HuH-7 (cell line): ENCODE measurements around the gene NLE1.
"Not testable (repeated sequence)": the region's sequence is repeated elsewhere in the genome, so short reads cannot be mapped to it uniquely, and the experiment has no call there.

Experiments used
- DNase-seq: peaks from one replicate; pipeline ENCODE4 v3.0.0; 2011; ENCODE audit warnings: low spot score

Gene NLE1

GRCh38 chr17:35161281-35161761 is 19.2 kb upstream of the NLE1 start:
- no peak for DNase-seq

GRCh38 chr17:35160354-35161201 is 18.5 kb upstream of the NLE1 start:
- DNase-seq, result no peak

GRCh38 chr17:35159940-35160339 is 17.8 kb upstream of the NLE1 start:
- no peak for DNase-seq

- no peak for DNase-seq
Observed at GRCh38 chr17:35155246-35155645, 13.1 kb upstream of the NLE1 start.

- no peak for DNase-seq
Observed at GRCh38 chr17:35154196-35155165, 12.4 kb upstream of the NLE1 start.

GRCh38 chr17:35152421-35153140 is 10.5 kb upstream of the NLE1 start:
- no peak for DNase-seq

GRCh38 chr17:35151080-35151479 is 9.0 kb upstream of the NLE1 start:
- DNase-seq, result not testable (repeated sequence)

- no peak for DNase-seq
Observed at GRCh38 chr17:35149941-35150340, 7.8 kb upstream of the NLE1 start.

GRCh38 chr17:35148144-35148543 is 6.0 kb upstream of the NLE1 start:
- no peak for DNase-seq

- no peak for DNase-seq
Observed at GRCh38 chr17:35147375-35147905, 5.3 kb upstream of the NLE1 start, which contains the start of gene UNC45B. Gene UNC45B (plus strand): TSS chr17:35147817. CDS start chr17:35148264, 447 bp downstream.

GRCh38 chr17:35146214-35146833 is 4.2 kb upstream of the NLE1 start:
- no peak for DNase-seq

- no peak for DNase-seq
Observed at GRCh38 chr17:35144840-35145239, 2.7 kb upstream of the NLE1 start.

GRCh38 chr17:35142467-35142796 is 329 bp upstream of the NLE1 start:
- DNase-seq, result no peak

- DNase-seq, result no peak
Observed at GRCh38 chr17:35138218-35138617, 3.9 kb downstream of the NLE1 start.

GRCh38 chr17:35135322-35135721 is 6.8 kb downstream of the NLE1 start:
- no peak for DNase-seq

- no peak for DNase-seq
Observed at GRCh38 chr17:35132816-35133550, 9.1 kb downstream of the NLE1 start.

- no peak for DNase-seq
Observed at GRCh38 chr17:35132099-35132498, 10.0 kb downstream of the NLE1 start.

GRCh38 chr17:35130392-35130791 is 11.7 kb downstream of the NLE1 start:
- DNase-seq, result no peak

- DNase-seq, result no peak
Observed at GRCh38 chr17:35129973-35130351, 12.1 kb downstream of the NLE1 start.

- no peak for DNase-seq
Observed at GRCh38 chr17:35129154-35129972, 12.7 kb downstream of the NLE1 start.
